Ectodermal cell (in vitro differentiated cells): ENCODE measurements around the gene COA7.

Experiments
- H3K27ac ChIP-seq: 2 replicates; pipeline ENCODE4 v1.7.0; 2013; ENCODE audit warnings: mild to moderate bottlenecking, low read depth, low read length; ENCODE audit not compliant: insufficient read depth, poor library complexity, severe bottlenecking
- H3K27me3 ChIP-seq: 2 replicates; pipeline ENCODE4 v1.7.0; 2013; ENCODE audit warnings: mild to moderate bottlenecking, low read length; ENCODE audit not compliant: insufficient read depth, control insufficient read depth, poor library complexity, severe bottlenecking
- H3K36me3 ChIP-seq: one replicate; pipeline ENCODE4 v1.7.0; 2013; ENCODE audit warnings: low read length; ENCODE audit not compliant: control insufficient read depth, insufficient read depth
- H3K4me1 ChIP-seq: one replicate; pipeline ENCODE4 v1.7.0; 2013; ENCODE audit warnings: low read length; ENCODE audit not compliant: control insufficient read depth, insufficient read depth
- H3K4me3 ChIP-seq: 2 replicates; pipeline ENCODE4 v1.7.0; 2013; ENCODE audit warnings: low read depth, low read length, control low read depth; ENCODE audit not compliant: insufficient read depth
- H3K9me3 ChIP-seq: 2 replicates; pipeline ENCODE4 v1.7.0; 2013; ENCODE audit warnings: mild to moderate bottlenecking, low read length, moderate library complexity; ENCODE audit not compliant: control insufficient read depth
- WGBS, 2 experiments: methylation state at CpG; one replicate each; pipeline ENCODE4 v1.1.7; 2013; ENCODE audit warnings: missing lambda C conversion rate in 2 of 2; 5-methylcytosine and 5-hydroxymethylcytosine counted together

Gene COA7

GRCh38 chr1:52660807-52661206 is 37.3 kb downstream of the COA7 start:
- H3K4me1 ChIP-seq: peaks cover 18% of the 10 kb centered on the region
- H3K27ac ChIP-seq: no peak overlapping the region
- H3K9me3 ChIP-seq: no peaks in the 10 kb centered on the region
- H3K36me3 ChIP-seq: no peaks in the 10 kb centered on the region
- no peak overlapping the region for H3K4me3 ChIP-seq
- H3K27me3 ChIP-seq: no peaks in the 10 kb centered on the region
- 86 to 92% methylated on average over 3 of the region's 3 CpGs for WGBS, 2 experiments

- no peaks in the 10 kb centered on the region for H3K27me3 ChIP-seq
- H3K27ac ChIP-seq: no peak overlapping the region
- 27 to 30% methylated on average over 13 of the region's 13 CpGs for WGBS, 2 experiments
- H3K36me3 ChIP-seq: no peaks in the 10 kb centered on the region
- peaks cover 18% of the 10 kb centered on the region for H3K4me1 ChIP-seq
- H3K4me3 ChIP-seq: no peak overlapping the region
- no peaks in the 10 kb centered on the region for H3K9me3 ChIP-seq
Measured at GRCh38 chr1:52659851-52660596, 38.1 kb downstream of the COA7 start.

- no peak overlapping the region for H3K27ac ChIP-seq
- H3K4me3 ChIP-seq: no peak overlapping the region
- H3K9me3 ChIP-seq: no peaks in the 10 kb centered on the region
- H3K27me3 ChIP-seq: no peaks in the 10 kb centered on the region
- peaks cover 18% of the 10 kb centered on the region for H3K4me1 ChIP-seq
- no peaks in the 10 kb centered on the region for H3K36me3 ChIP-seq
- 69 to 86% methylated on average over 3 of the region's 3 CpGs for WGBS, 2 experiments
Measured at GRCh38 chr1:52659356-52659755, 38.8 kb downstream of the COA7 start.

GRCh38 chr1:52658795-52659194 is 39.4 kb downstream of the COA7 start:
- Histone ChIP-seq H3K4me1 (peaks cover 18% of the 10 kb centered on the region), H3K4me3 (no peak overlapping the region), H3K27me3 (no peaks in the 10 kb centered on the region), H3K36me3 (no peaks in the 10 kb centered on the region), H3K9me3 (no peaks in the 10 kb centered on the region), H3K27ac (no peak overlapping the region)
- 77 to 90% methylated on average over 1 of the region's 1 CpG for WGBS, 2 experiments

GRCh38 chr1:52657702-52658101 is 40.4 kb downstream of the COA7 start:
- WGBS, 2 experiments: 90 to 92% methylated on average over 3 of the region's 3 CpGs
- H3K4me1 ChIP-seq: peaks cover 11% of the 10 kb centered on the region

DNA sequence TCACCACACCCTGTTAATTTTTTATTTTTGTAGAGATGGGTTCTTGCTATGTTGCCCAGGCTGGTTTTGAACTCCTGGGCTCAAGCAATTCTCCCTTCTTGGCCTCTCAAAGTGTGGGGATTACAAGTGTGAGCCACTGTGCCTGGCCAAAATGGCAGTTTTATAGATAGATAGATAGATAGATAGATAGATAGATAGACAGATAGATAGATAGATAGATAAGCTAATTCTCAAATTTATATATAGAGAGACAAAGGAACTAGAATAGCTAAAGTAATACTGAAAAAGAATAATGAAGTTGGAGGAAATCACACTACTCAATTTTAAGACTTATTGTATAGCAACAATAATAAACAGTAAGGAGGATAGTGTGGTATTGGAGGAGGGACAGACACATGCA is 44.1 kb downstream of the COA7 start:
- H3K27me3 ChIP-seq: no peaks in the 10 kb centered on the region
- H3K4me3 ChIP-seq: no peak overlapping the region
- H3K4me1 ChIP-seq: no peaks in the 10 kb centered on the region
- H3K9me3 ChIP-seq: no peaks in the 10 kb centered on the region
- no peaks in the 10 kb centered on the region for H3K36me3 ChIP-seq
- H3K27ac ChIP-seq: no peak overlapping the region

More at GRCh38 chr1:52657702-52658101, 40.4 kb downstream of the COA7 start:
- no peaks in the 10 kb centered on the region for H3K27me3 ChIP-seq
- no peaks in the 10 kb centered on the region for H3K36me3 ChIP-seq
- H3K4me3 ChIP-seq: no peak overlapping the region
- no peaks in the 10 kb centered on the region for H3K9me3 ChIP-seq
- no peak overlapping the region for H3K27ac ChIP-seq

DNA sequence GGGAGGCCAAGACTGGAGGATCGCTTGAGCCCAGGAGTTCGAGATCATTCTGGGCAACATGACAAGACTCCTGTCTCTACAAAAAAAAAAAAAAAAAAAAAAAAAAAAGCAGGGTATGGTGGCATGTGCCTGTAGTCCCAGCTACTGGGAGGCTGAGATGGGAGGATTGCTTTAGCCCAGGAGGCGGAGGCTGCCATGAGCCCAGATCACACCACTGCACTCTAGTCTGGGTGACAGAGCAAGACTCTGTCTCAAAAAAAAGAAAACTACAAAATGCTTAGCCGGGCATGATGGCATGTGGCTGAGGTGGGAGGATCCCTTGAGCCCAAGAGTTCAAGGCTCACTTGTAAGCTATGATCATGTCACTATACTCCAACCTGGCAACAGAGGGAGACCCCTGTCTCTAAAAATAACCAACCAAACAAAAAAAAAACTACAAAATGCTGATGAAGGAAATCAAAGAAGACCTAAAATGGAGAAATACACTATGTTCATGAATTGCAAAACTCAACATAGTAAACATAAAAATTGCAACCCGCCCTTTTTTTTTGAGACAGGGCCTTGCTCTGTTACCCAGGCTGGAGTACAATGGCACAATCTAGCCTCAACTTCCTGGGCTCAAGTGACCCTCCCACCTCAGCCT is 44.8 kb downstream of the COA7 start:
- Histone ChIP-seq H3K9me3 (no peaks in the 10 kb centered on the region), H3K27me3 (no peaks in the 10 kb centered on the region), H3K27ac (no peak overlapping the region), H3K36me3 (no peaks in the 10 kb centered on the region), H3K4me1 (no peaks in the 10 kb centered on the region), H3K4me3 (no peak overlapping the region)
- 95 to 96% methylated on average over 5 of the region's 5 CpGs for WGBS, 2 experiments

DNA sequence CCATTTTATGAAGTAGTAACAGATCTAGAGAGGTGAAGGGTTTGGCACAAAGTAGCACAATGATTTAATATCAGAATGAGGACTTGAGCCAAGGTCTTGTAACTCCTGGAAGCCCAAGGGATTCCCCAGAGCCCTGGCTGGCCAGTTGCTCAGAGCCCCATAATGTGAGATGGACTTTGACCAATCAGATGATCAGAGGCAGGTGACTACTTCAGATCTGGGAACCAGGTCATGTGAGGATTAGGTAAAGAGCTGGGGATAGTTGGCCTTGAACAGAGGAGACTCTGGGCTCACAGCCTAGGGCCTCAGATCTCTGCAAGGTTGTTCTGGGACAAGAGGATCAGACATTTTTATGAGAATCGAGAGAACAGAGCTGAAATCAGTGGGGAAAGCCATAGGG is 46.2 kb downstream of the COA7 start:
- no peaks in the 10 kb centered on the region for H3K27me3 ChIP-seq
- H3K36me3 ChIP-seq: no peaks in the 10 kb centered on the region
- no peaks in the 10 kb centered on the region for H3K4me1 ChIP-seq
- no peak overlapping the region for H3K4me3 ChIP-seq
- no peaks in the 10 kb centered on the region for H3K9me3 ChIP-seq
- H3K27ac ChIP-seq: no peak overlapping the region
- WGBS, 2 experiments: 86 to 94% methylated on average over 1 of the region's 1 CpG

- Histone ChIP-seq H3K27me3 (no peaks in the 10 kb centered on the region), H3K36me3 (no peaks in the 10 kb centered on the region), H3K27ac (no peak overlapping the region), H3K4me1 (peaks cover 5% of the 10 kb centered on the region), H3K9me3 (no peaks in the 10 kb centered on the region), H3K4me3 (no peak overlapping the region)
- 81 to 82% methylated on average over 6 of the region's 6 CpGs for WGBS, 2 experiments
Measured at GRCh38 chr1:52645261-52645660, 52.9 kb downstream of the COA7 start.

DNA sequence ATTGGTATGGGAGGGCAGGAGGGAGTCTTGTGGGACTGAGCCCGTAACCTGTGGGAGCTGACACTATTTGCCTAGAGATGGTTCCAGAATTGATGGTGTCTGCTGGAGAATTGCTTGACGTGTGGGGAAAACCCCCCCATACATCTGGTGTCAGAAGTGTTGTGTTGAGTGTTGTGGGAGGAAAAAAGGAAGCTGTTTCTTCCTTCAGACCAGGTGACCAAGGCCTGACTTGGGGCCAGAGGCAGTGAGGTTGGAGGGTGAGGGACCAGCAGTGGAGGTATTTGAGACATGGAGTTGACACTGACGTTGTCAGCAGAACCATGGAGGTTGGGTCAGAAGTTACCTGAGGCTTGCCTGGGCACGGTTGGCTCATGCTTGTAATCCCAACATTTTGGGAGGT is 56.8 kb downstream of the COA7 start:
- H3K36me3 ChIP-seq: no peaks in the 10 kb centered on the region
- WGBS, 2 experiments: 93 to 98% methylated on average over 4 of the region's 4 CpGs

More for the DNA sequence above, 56.8 kb downstream of the COA7 start:
- H3K27me3 ChIP-seq: no peaks in the 10 kb centered on the region
- no peaks in the 10 kb centered on the region for H3K9me3 ChIP-seq
- H3K27ac ChIP-seq: no peak overlapping the region
- no peak overlapping the region for H3K4me3 ChIP-seq
- peaks cover 17% of the 10 kb centered on the region for H3K4me1 ChIP-seq
